Neutrophil (primary cell): ENCODE data around the gene LCE1F.

Experiments used
- H3K27ac ChIP-seq: fragments of 200-600 bp; sonication (generic); 2 replicates; pipeline ENCODE4 v1.5.1; 2016; ENCODE audit warnings: mild to moderate bottlenecking, moderate library complexity
- H3K27me3 ChIP-seq: fragments of 200-600 bp; sonication (generic); 2 replicates; pipeline ENCODE4 v1.6.0; 2016; ENCODE audit warnings: mild to moderate bottlenecking
- H3K36me3 ChIP-seq: fragments of 200-600 bp; sonication (generic); 2 replicates; pipeline ENCODE4 v1.5.1; 2017
- H3K4me1 ChIP-seq, 2 experiments: fragments of 200-600 bp in 1 of 2; sonication (generic) in 1 of 2; 1 replicate in 1 of 2; 2 replicates in 1 of 2; pipeline versions ENCODE4 v1.5.1 to v1.6.1; 2013 to 2016; ENCODE audit warnings: low read depth in 1 of 2, low read length in 1 of 2, mild to moderate bottlenecking in 1 of 2, moderate library complexity in 1 of 2; ENCODE audit not compliant: control insufficient read depth in 1 of 2, insufficient read depth in 1 of 2
- H3K4me3 ChIP-seq, 2 experiments: fragments of 200-600 bp in 1 of 2; sonication (generic) in 1 of 2; 1 replicate in 1 of 2; 2 replicates in 1 of 2; pipeline ENCODE4 v1.5.1; 2013 to 2016; ENCODE audit warnings: low read depth in 1 of 2, low read length in 1 of 2, mild to moderate bottlenecking in 1 of 2, moderate library complexity in 1 of 2
- H3K9me3 ChIP-seq: fragments of 200-600 bp; sonication (generic); 2 replicates; pipeline ENCODE4 v1.5.1; 2016
- CTCF ChIP-seq: fragments of 200-600 bp; sonication (generic); IDR thresholded peaks from 2 replicates; pipeline ENCODE4 v1.5.1; 2016; ENCODE audit warnings: antibody characterized with exemption

Gene LCE1F

GRCh38 chr1:152752225-152752624 lies 22.7 kb upstream of the LCE1F start:
- Histone ChIP-seq H3K27ac (no peak overlapping the region), H3K4me3 (no peak overlapping the region), H3K36me3 (no peaks in the 10 kb centered on the region), H3K4me1 (no peaks in the 10 kb centered on the region), H3K27me3 (peaks cover 33% of the 10 kb centered on the region), H3K9me3 (no peaks in the 10 kb centered on the region)
- no peak for TF ChIP-seq CTCF

- H3K9me3 ChIP-seq, result no peaks in the 10 kb centered on the region
- H3K4me1 ChIP-seq, result no peaks in the 10 kb centered on the region
- no peak overlapping the region for H3K27ac ChIP-seq
- H3K36me3 ChIP-seq, result no peaks in the 10 kb centered on the region
- no peak for TF ChIP-seq CTCF
- H3K27me3 ChIP-seq, result peaks cover 37% of the 10 kb centered on the region
- H3K4me3 ChIP-seq, result no peak overlapping the region
These were observed 21.4 kb upstream of the LCE1F start for GRCh38 chr1:152753586-152753985.

- Histone ChIP-seq H3K4me1 (no peaks in the 10 kb centered on the region), H3K27ac (no peak overlapping the region), H3K27me3 (peaks cover 15% of the 10 kb centered on the region), H3K36me3 (no peaks in the 10 kb centered on the region), H3K4me3 (no peak overlapping the region), H3K9me3 (no peaks in the 10 kb centered on the region)
- no peak for TF ChIP-seq CTCF
These were observed 18.1 kb upstream of the LCE1F start for GRCh38 chr1:152756872-152757271.

GRCh38 chr1:152757747-152758146 lies 17.2 kb upstream of the LCE1F start, which contains the start of gene KPRP:
TSS of gene KPRP (plus strand) at chr1:152758025. CDS start at chr1:152759589, 1,564 bp downstream.
- Histone ChIP-seq H3K27me3 (peaks cover 7% of the 10 kb centered on the region), H3K9me3 (no peaks in the 10 kb centered on the region), H3K4me3 (no peak within 1 kb of the TSS), H3K36me3 (no peaks in the 10 kb centered on the region), H3K4me1 (no peaks in the 10 kb centered on the region), H3K27ac (no peak within 1 kb of the TSS)
- no peak for TF ChIP-seq CTCF

GRCh38 chr1:152758636-152759035 lies 16.3 kb upstream of the LCE1F start:
- H3K4me3 ChIP-seq, result no peak overlapping the region
- no peak overlapping the region for H3K27ac ChIP-seq
- peaks cover 5% of the 10 kb centered on the region for H3K27me3 ChIP-seq
- no peaks in the 10 kb centered on the region for H3K4me1 ChIP-seq
- no peak for TF ChIP-seq CTCF
- no peaks in the 10 kb centered on the region for H3K9me3 ChIP-seq
- H3K36me3 ChIP-seq, result no peaks in the 10 kb centered on the region
